ENCODE measurements around the gene PAM. TPM values are rescaled to one million over a fixed set of nuclear protein-coding genes. Genes with fewer than 3 reads are reported as not detected.

PAM gene
- total and polyA plus RNA-seq, 2 of the 13 experiments (the other 11 are each of a cell fraction or from before 2014, with no cell fraction given) = 20.2 to 79.1 TPM

- TF ChIP-seq SOX13 (IDR thresholded peaks at IDR 0.05) (no peak), SOX13 (CRISPR knock-in tag; conservative IDR thresholded peaks at IDR 0.05 in 1 of 2, IDR thresholded peaks at IDR 0.05 in 1 of 2) (no peak), IKZF5 (CRISPR knock-in tag; IDR thresholded peaks at IDR 0.05) (no peak)
Measured at GRCh38 chr5:102722931-102723330, 32.2 kb upstream of the PAM start (continued).

- WGBS (ENCODE audit: low lambda C conversion rate) = 0% methylated on average over 1 of the region's 1 CpG
- TF ChIP-seq IRX3 (CRISPR knock-in tag; IDR thresholded peaks at IDR 0.05; ENCODE audit: borderline replicate concordance, low read depth) (no peak), ZNF674 (CRISPR knock-in tag; IDR thresholded peaks at IDR 0.05; ENCODE audit: low read depth) (no peak), RCOR2 (CRISPR knock-in tag; IDR thresholded peaks at IDR 0.05) (no peak), MTF1 (CRISPR knock-in tag; IDR thresholded peaks at IDR 0.05) (no peak), ZHX1 (CRISPR knock-in tag; IDR thresholded peaks at IDR 0.05; ENCODE audit: low read depth) (no peak), AKNA (CRISPR knock-in tag; IDR thresholded peaks at IDR 0.05; ENCODE audit: borderline replicate concordance) (no peak), BORCS8-MEF2B (CRISPR knock-in tag; IDR thresholded peaks at IDR 0.05) (no peak), ZNF670 (CRISPR knock-in tag; IDR thresholded peaks at IDR 0.05; ENCODE audit: borderline replicate concordance) (no peak), ZNF18 (CRISPR knock-in tag; IDR thresholded peaks at IDR 0.05; ENCODE audit: insufficient replicate concordance) (no peak), ZNF780A (CRISPR knock-in tag; IDR thresholded peaks at IDR 0.05) (no peak)
Measured at GRCh38 chr5:102731693-102732092, 23.4 kb upstream of the PAM start.

More at GRCh38 chr5:102731693-102732092, 23.4 kb upstream of the PAM start:
- no TSS peak for BruUV-seq (replicated peaks)
- Histone ChIP-seq H3K27me3 (ENCODE audit: control insufficient read depth in 1 of 2, insufficient read depth in 2 of 2, low read length in 2 of 2) (peaks cover 0 to 12% of the 10 kb centered on the region in 2 experiments; a peak in 2 of 5 replicates), H4K20me1 (ENCODE audit: insufficient read depth, low read length) (no peaks in the 10 kb centered on the region), H3K9me3 (ENCODE audit: low read length) (no peaks in the 10 kb centered on the region), H3K36me3 (replicated peaks in 1 of 2; ENCODE audit: control insufficient read depth in 1 of 2, insufficient read depth in 2 of 2, low read length in 2 of 2) (no peaks in the 10 kb centered on the region), H3K4me1 (ENCODE audit: insufficient read depth, low read length) (no peaks in the 10 kb centered on the region), H3K4me2 (ENCODE audit: low read depth, low read length) (no peak overlapping the region), H3K27ac (ENCODE audit: extremely low read length, insufficient read depth, low read length) (no peak overlapping the region), H3K4me3 (replicated peaks in 1 of 3; ENCODE audit: insufficient read depth in 1 of 3, low read depth in 2 of 3, low read length in 3 of 3) (no peak overlapping the region), H3K79me2 (ENCODE audit: insufficient read depth, low read length) (no peaks in the 10 kb centered on the region), H3K9ac (ENCODE audit: insufficient read depth, low read depth, low read length) (no peak overlapping the region), H2AFZ (ENCODE audit: low read length) (no peak overlapping the region)
- CTCF ChIA-PET (ENCODE audit: low intra/inter-chr PET ratio, low total read pairs) = no interaction called here
- in situ Hi-C loops (cut with HindIII; ENCODE audit: extremely low pct_ligation_motif_present, low pct_unique_long_range_greater_than_20kb) = no loop called here
- 0 out of 3 replicates have a peak, but pooled peaks have one; percentile 35 for ATAC-seq
- POLR2A ChIA-PET = no interaction called here
- no peak for FAIRE-seq
- DNase-seq (ENCODE audit: low spot score) = no peak
- intact Hi-C loops (cut with micrococcal nuclease; ENCODE audit: unreplicated experiment) = no loop called here
